Measurements from ENCODE around the gene IL23A.
A peak's percentile ranks its signal among the peaks of the same experiment; 100 is the strongest.
"Not testable (repeated sequence)": the region's sequence is repeated elsewhere in the genome, so short reads cannot be mapped to it uniquely, and the experiment has no call there.

Gene IL23A

DNA sequence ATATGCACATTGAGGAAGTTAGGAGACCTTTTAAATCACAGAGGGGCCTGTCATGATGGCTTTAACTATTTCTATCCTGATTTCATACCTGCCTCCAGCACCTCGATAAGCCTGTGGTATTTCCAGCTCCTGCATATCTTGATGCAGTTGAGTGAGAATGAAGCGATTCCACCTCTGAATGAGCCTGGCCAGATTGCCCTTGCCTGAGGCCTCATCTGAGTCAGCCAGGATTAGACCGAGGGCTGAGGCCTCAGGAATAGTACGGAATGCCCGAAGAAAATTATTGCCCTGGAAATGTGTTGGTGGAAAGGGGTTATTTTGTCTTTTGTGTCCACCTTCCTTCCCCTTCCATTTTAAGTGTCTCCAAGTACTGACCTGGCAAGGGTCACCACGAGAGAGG is 14.5 kb upstream of the IL23A start:
- DNase-seq (ENCODE audit: low read depth in 4 of 4, low spot score in 1 of 4): no peak

DNA sequence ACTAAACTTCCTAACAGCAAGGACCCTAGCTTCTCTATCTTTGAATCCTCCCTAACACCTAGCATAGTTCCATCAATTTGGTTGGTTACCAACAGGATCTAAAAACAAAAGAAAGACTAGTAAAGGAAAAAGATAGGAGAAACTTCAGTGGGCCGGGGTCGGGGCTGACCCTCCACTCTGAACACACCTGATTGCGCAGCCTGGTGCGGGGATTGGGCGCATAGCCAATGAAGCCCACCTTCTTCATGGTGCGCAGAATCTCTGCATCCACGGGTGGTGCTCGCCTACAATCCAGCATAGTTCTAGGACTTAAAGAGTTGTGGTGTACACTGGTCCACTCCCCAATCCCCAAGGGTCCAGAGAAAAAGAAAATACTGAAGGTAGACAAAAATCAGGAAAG is 12.6 kb upstream of the IL23A start:
- no peak for DNase-seq (ENCODE audit: low read depth in 4 of 4, low spot score in 1 of 4)

GRCh38 chr12:56326533-56326932 is 12.2 kb upstream of the IL23A start:
- no peak for DNase-seq (ENCODE audit: low read depth in 4 of 4, low spot score in 1 of 4)

DNA sequence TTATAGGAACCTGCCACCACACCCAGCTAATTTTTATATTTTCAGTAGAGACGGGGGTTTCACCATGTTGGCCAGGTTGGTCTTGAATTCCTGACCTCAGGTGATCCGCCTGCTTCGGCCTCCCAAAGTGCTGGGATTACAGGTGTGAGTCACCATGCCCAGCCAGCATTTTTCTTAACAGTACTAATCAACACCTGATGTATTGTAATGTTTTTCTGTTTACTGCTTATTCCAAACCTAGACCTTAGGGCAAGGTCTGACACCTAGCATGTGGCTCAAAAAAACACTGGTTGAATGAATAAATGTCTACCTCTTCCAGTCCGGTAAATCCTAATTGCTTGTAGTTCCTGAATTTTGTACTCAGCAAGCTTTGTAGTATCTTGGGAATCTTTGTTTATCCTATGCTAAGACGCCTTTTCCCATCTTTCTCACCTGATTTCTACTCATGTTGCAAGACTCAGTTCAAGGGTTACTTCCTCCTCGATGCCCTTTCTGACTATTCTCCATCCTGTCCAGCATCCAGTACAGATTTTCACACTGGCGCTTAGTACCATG is 7.7 kb upstream of the IL23A start:
- DNase-seq (ENCODE audit: low read depth in 4 of 4, low spot score in 1 of 4): no peak

DNA sequence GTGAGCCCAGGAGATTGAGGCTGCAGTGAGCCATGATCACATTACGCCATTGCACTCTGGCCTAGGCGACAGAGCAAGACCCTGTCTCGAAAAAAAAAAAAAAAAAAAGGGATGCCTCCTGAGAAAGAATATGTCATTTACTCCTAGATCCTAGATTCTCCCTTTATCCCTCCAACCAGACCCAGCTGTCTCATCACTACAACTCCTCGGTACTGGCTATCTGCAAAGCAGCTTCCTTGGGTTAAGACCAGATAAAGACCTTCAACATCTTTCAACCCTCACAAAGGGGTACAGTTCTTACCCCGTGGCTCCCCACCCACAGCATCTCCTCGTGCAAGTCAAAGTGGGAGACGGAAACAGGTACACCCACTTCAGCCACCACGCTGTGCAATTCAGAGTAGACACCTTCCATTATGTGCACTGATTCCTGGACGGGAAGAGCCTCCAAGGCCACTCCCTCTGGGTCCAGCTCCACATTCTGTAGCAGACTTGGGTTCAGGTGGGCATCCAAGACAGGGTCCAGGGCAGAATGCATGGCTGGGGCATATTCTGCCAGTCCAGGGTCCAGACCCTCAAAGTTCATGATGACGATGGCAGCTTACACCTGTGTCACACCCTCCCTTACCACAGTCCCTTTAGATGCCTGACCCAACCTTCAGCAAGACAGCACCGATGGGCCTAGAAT is 6.0 kb upstream of the IL23A start:
- no peak for DNase-seq (ENCODE audit: low read depth in 4 of 4, low spot score in 1 of 4)

- DNase-seq (ENCODE audit: low read depth in 4 of 4, low spot score in 1 of 4): no peak
These were observed 5.4 kb upstream of the IL23A start for GRCh38 chr12:56333197-56333678.

- peak; percentile 71 to 93 (median 82) for DNase-seq (ENCODE audit: low read depth in 4 of 4, low spot score in 1 of 4)
These were observed 4.8 kb upstream of the IL23A start, which contains the start of gene PAN2 for GRCh38 chr12:56333679-56334489. TSS of gene PAN2 (minus strand) at chr12:56334000. CDS start at chr12:56333094, 906 bp downstream.

DNA sequence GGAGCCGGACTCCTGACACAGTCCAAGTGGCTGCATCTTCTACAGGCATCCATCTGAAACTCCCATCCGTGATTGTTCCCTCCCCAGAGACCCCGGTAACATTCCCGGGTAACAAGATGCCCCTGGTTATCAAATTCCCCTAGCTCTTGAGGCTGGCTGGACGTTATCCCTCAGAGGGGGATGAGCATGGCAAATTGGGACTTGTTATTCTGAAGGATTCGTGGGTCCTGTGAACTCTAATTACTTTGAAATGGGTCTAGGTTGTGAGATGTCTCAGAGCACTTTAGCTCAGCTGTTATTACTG is 4.2 kb upstream of the IL23A start:
- DNase-seq (ENCODE audit: low read depth in 4 of 4, low spot score in 1 of 4): no peak

DNA sequence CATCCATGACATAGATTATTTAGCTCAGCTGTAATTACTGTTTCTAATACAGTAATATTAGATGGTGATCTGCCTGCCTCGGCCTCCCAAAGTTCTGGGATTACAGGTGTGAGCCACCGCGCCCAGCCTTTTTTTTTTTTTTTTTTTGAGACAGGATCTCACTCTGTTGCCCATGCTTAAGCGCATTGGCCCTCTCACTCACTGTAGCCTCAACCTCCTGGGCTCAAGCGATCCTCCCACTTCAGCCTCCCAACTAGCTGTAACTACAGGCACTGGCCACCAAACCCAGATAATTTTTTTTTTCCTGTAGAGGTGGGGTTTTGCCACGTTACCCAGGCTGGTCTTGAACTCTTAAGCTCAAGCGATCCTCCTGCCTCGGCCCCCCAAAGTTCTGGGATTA is 3.2 kb upstream of the IL23A start:
- DNase-seq (ENCODE audit: low read depth in 4 of 4, low spot score in 1 of 4): not testable (repeated sequence)

DNA sequence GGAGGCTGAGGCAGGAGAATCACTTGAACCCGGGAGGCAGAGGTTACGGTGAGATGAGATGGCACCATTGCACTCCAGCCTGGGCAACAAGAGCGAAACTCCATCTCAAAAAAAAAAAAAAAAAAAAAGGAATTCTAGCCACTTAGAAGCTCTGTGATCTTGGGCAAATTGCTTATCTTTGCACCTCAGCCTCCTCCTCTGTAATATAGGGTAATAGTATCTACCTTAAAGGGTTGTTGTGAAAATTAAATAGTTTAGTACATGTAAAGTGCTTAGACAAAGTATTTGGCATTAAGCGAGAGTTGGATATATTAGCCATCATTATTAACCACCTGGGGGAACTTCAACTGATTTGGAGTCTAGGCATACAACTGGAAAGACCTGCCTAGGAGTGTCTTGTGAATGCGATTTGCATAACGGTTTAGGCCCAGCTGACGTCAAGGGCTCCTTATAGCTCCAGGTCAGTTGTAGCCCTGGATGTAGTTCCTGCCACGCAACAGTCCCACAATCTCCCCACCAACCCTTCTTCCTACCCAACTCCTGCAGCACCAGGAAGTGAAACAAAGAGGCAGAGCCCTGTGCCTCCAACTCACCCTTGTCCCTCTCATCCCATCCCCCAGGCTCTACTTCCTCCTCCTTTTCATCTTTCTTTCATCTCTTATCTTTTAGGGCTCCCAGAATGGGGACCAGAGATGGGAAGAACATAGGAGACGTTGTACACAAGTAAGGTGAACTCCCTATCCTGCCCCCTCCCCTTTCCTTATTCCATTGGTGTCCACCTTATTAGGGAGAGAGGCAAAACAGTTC is 2.1 kb upstream of the IL23A start:
- DNase-seq (ENCODE audit: low read depth in 4 of 4, low spot score in 1 of 4): no peak

- DNase-seq (ENCODE audit: low read depth in 4 of 4, low spot score in 1 of 4): no peak
These were observed 882 bp upstream of the IL23A start for GRCh38 chr12:56337753-56338251.

GRCh38 chr12:56339158-56339422 is 406 bp downstream of the IL23A start:
- DNase-seq (ENCODE audit: low read depth in 4 of 4, low spot score in 1 of 4): no peak

- no peak for DNase-seq (ENCODE audit: low read depth in 4 of 4, low spot score in 1 of 4)
These were observed 2.9 kb downstream of the IL23A start for GRCh38 chr12:56341616-56342015.

DNA sequence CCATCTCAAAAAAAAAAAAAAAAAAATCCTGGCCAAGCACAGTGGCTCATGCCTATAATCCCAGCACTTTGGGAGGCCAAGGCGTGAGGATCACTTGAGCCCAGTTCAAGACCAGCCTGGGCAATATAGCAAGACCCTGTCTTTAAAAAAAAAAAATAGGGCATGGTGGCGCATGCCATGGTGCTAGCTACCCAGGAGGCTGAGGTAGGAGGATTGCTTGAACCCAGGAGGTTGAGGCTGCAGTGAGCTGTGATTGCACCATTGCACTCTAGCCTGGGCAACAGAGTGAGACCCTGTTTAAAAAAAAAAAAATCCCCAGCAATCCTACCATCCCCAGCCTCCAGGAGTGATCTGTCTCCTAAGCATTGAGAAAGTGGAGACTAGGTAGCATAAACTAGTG is 3.6 kb downstream of the IL23A start:
- not testable (repeated sequence) for DNase-seq (ENCODE audit: low read depth in 4 of 4, low spot score in 1 of 4)

- DNase-seq (ENCODE audit: low read depth in 4 of 4, low spot score in 1 of 4): no peak
These were observed 8.0 kb downstream of the IL23A start for GRCh38 chr12:56346675-56347074.

GRCh38 chr12:56347255-56347654 is 8.6 kb downstream of the IL23A start:
- not testable (repeated sequence) for DNase-seq (ENCODE audit: low read depth in 4 of 4, low spot score in 1 of 4)

GRCh38 chr12:56348776-56349175 is 10.1 kb downstream of the IL23A start:
- no peak for DNase-seq (ENCODE audit: low read depth in 4 of 4, low spot score in 1 of 4)

- no peak for DNase-seq (ENCODE audit: low read depth in 4 of 4, low spot score in 1 of 4)
These were observed 12.0 kb downstream of the IL23A start for GRCh38 chr12:56350662-56351061.

DNA sequence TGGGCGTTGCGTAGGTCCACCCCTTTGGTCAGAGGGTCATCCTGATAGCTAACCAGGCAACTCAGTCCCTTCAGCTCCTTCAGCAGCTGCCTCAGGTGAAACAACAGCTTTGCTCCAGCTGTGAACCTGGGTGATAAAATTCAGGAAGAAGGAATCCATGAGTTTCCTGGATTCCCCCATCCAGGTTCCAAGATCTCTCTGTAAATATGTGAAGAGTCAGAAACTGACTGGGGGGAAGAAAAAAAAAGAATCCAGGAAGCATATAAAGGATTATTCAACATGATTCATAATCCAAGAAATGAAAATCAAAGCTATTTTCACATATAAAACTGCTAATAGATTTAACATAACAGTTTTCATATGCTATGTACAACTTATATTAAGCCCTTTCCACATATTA is 12.6 kb downstream of the IL23A start:
- DNase-seq (ENCODE audit: low read depth in 4 of 4, low spot score in 1 of 4): no peak

- no peak for DNase-seq (ENCODE audit: low read depth in 4 of 4, low spot score in 1 of 4)
These were observed 20.3 kb downstream of the IL23A start for GRCh38 chr12:56358836-56359532.
